IPS-20b (cell line): ENCODE measurements around the gene ARHGEF17.
"Not testable (repeated sequence)": the region's sequence is repeated elsewhere in the genome, so short reads cannot be mapped to it uniquely, and the experiment has no call there.

ENCODE experiments used
- H3K27ac ChIP-seq: one replicate; pipeline ENCODE4 v1.5.1; 2013; ENCODE audit warnings: low read length
- H3K27me3 ChIP-seq: 2 replicates; pipeline ENCODE4 v1.6.1; 2013; ENCODE audit warnings: mild to moderate bottlenecking, low read length, inconsistent platforms; ENCODE audit not compliant: insufficient read depth
- H3K36me3 ChIP-seq: 2 replicates; pipeline ENCODE4 v1.6.1; 2013; ENCODE audit warnings: low read depth, mild to moderate bottlenecking, inconsistent platforms, low read length, moderate library complexity; ENCODE audit not compliant: insufficient read depth
- H3K4me1 ChIP-seq: 2 replicates; pipeline ENCODE4 v1.6.1; 2013; ENCODE audit warnings: mild to moderate bottlenecking, control low read depth, inconsistent platforms, low read length, moderate library complexity; ENCODE audit not compliant: insufficient read depth
- H3K4me3 ChIP-seq: 2 replicates; pipeline ENCODE4 v1.5.1; 2013; ENCODE audit warnings: mild to moderate bottlenecking, low read length, inconsistent platforms
- H3K9ac ChIP-seq: 2 replicates; pipeline ENCODE4 v1.6.1; 2013; ENCODE audit warnings: low read depth, mild to moderate bottlenecking, inconsistent platforms, low read length, moderate library complexity
- H3K9me3 ChIP-seq: 2 replicates; pipeline ENCODE4 v1.6.1; 2013; ENCODE audit warnings: mild to moderate bottlenecking, low read depth, low read length, inconsistent platforms; ENCODE audit not compliant: insufficient read depth

ARHGEF17 gene

GRCh38 chr11:73268671-73269271, 39.3 kb upstream of the ARHGEF17 start:
- Histone ChIP-seq H3K27ac (no peak overlapping the region), H3K4me1 (no peaks in the 10 kb centered on the region), H3K9me3 (no peaks in the 10 kb centered on the region), H3K9ac (no peak overlapping the region), H3K36me3 (no peaks in the 10 kb centered on the region), H3K4me3 (no peak overlapping the region), H3K27me3 (peaks cover 43% of the 10 kb centered on the region)

- Histone ChIP-seq H3K4me3 (no peak overlapping the region), H3K9me3 (no peaks in the 10 kb centered on the region), H3K4me1 (no peaks in the 10 kb centered on the region), H3K27ac (no peak overlapping the region), H3K36me3 (no peaks in the 10 kb centered on the region), H3K27me3 (peaks cover 35% of the 10 kb centered on the region), H3K9ac (no peak overlapping the region)
Measured at GRCh38 chr11:73269459-73270015, 38.5 kb upstream of the ARHGEF17 start.

- Histone ChIP-seq H3K36me3 (no peaks in the 10 kb centered on the region), H3K27ac (no peak overlapping the region), H3K4me3 (no peak overlapping the region), H3K27me3 (peaks cover 28% of the 10 kb centered on the region), H3K9me3 (no peaks in the 10 kb centered on the region), H3K9ac (no peak overlapping the region), H3K4me1 (no peaks in the 10 kb centered on the region)
Measured at GRCh38 chr11:73270016-73270854, 37.8 kb upstream of the ARHGEF17 start.

GRCh38 chr11:73270855-73271477, 37.1 kb upstream of the ARHGEF17 start:
- H3K4me3 ChIP-seq, result no peak overlapping the region
- H3K4me1 ChIP-seq, result no peaks in the 10 kb centered on the region
- H3K9me3 ChIP-seq, result no peaks in the 10 kb centered on the region
- H3K9ac ChIP-seq, result no peak overlapping the region
- H3K27ac ChIP-seq, result no peak overlapping the region
- H3K27me3 ChIP-seq, result peaks cover 21% of the 10 kb centered on the region
- H3K36me3 ChIP-seq, result no peaks in the 10 kb centered on the region

GRCh38 chr11:73271478-73271865, 36.6 kb upstream of the ARHGEF17 start:
- H3K4me1 ChIP-seq, result not testable (repeated sequence)

GRCh38 chr11:73271936-73272679, 36.0 kb upstream of the ARHGEF17 start, which contains the start of gene P2RY6:
Gene P2RY6 (plus strand): TSS chr11:73272338. CDS start chr11:73296519, 24,181 bp downstream.
- Histone ChIP-seq H3K27ac (no peak within 1 kb of the TSS), H3K36me3 (no peaks in the 10 kb centered on the region), H3K4me3 (no peak within 1 kb of the TSS), H3K9me3 (no peaks in the 10 kb centered on the region), H3K27me3 (peaks cover 10% of the 10 kb centered on the region; the same call in 1 of the 2 replicates), H3K9ac (no peak within 1 kb of the TSS), H3K4me1 (no peaks in the 10 kb centered on the region)

More at GRCh38 chr11:73271478-73271865, 36.6 kb upstream of the ARHGEF17 start:
- not testable (repeated sequence) for H3K4me3 ChIP-seq, H3K9ac ChIP-seq, H3K9me3 ChIP-seq, H3K36me3 ChIP-seq, H3K27ac ChIP-seq
- peaks cover 16% of the 10 kb centered on the region for H3K27me3 ChIP-seq

GRCh38 chr11:73272680-73273038, 35.4 kb upstream of the ARHGEF17 start:
- H3K4me1 ChIP-seq, result no peaks in the 10 kb centered on the region
- no peak overlapping the region for H3K27ac ChIP-seq
- no peak overlapping the region for H3K9ac ChIP-seq
- no peaks in the 10 kb centered on the region for H3K36me3 ChIP-seq
- H3K4me3 ChIP-seq, result no peak overlapping the region
- H3K9me3 ChIP-seq, result no peaks in the 10 kb centered on the region
- 0 out of 2 replicates have a peak, but pooled peaks cover 5% of the 10 kb centered on the region for H3K27me3 ChIP-seq

- H3K4me3 ChIP-seq, result no peak overlapping the region
- no peaks in the 10 kb centered on the region for H3K4me1 ChIP-seq
- H3K9ac ChIP-seq, result no peak overlapping the region
- no peak overlapping the region for H3K27ac ChIP-seq
- H3K9me3 ChIP-seq, result no peaks in the 10 kb centered on the region
- no peaks in the 10 kb centered on the region for H3K27me3 ChIP-seq
- no peaks in the 10 kb centered on the region for H3K36me3 ChIP-seq
Measured at GRCh38 chr11:73273222-73273895, 34.7 kb upstream of the ARHGEF17 start.

- not testable (repeated sequence) for H3K36me3 ChIP-seq, H3K27me3 ChIP-seq, H3K9me3 ChIP-seq, H3K27ac ChIP-seq, H3K4me1 ChIP-seq, H3K4me3 ChIP-seq, H3K9ac ChIP-seq
Measured at GRCh38 chr11:73274191-73274590, 33.9 kb upstream of the ARHGEF17 start.

- Histone ChIP-seq H3K36me3 (no peaks in the 10 kb centered on the region), H3K9me3 (no peaks in the 10 kb centered on the region), H3K27ac (no peak overlapping the region), H3K4me1 (no peaks in the 10 kb centered on the region), H3K9ac (no peak overlapping the region), H3K27me3 (no peaks in the 10 kb centered on the region), H3K4me3 (no peak overlapping the region)
Measured at GRCh38 chr11:73274722-73275380, 33.2 kb upstream of the ARHGEF17 start.
